ENCODE data around the gene CACNA1E.
"Not testable (repeated sequence)": the region's sequence is repeated elsewhere in the genome, so short reads cannot be mapped to it uniquely, and the experiment has no call there.

Gene CACNA1E

DNA sequence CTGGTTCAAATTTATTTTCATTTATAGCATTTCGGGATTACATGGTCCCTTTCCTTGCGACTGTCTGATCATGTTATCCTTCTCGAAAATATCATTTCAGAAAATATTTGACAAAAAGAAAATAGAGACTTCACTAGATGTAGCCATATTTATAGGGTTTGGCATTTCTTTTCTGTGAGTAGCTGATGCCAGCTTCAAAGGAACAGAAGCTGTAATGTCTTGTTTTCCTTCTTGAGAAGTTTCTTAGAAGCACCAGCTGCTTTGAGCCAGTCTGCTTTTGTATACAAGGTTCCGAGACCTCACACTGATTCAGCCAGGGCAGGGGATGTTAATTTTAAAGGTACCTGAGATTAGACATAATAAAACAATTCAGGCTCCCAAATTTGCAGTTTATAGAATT, 329.9 kb downstream of the CACNA1E start:
- no peak overlapping the region for H3K4me3 ChIP-seq (ENCODE audit: low read length)
- DNase-seq (ENCODE audit: low read depth, low spot score), result no peak

- no peak overlapping the region for H3K4me3 ChIP-seq (ENCODE audit: low read length)
- no peak for DNase-seq (ENCODE audit: low read depth, low spot score)
Observed at GRCh38 chr1:181816608-181817007, 333.3 kb downstream of the CACNA1E start.

DNA sequence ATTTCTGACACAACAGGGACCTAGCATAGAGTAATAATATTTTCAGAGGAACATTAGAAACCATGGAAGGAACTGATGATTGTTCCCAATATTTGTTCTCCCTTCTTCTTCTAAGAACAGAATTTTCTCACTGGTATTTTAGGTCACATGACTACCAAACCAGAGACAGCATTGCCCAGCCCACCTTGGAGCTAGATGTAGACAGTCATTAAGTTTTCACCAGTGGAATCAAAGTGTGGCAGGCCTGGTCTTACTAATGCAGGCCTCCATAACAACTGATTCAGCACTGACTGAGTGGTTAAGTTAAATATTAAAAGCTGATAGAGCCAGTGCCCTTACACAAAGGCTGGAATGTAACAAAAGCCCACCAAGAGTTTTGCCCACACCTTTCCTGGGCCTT, 333.8 kb downstream of the CACNA1E start:
- no peak for DNase-seq (ENCODE audit: low read depth, low spot score)
- no peak overlapping the region for H3K4me3 ChIP-seq (ENCODE audit: low read length)

DNA sequence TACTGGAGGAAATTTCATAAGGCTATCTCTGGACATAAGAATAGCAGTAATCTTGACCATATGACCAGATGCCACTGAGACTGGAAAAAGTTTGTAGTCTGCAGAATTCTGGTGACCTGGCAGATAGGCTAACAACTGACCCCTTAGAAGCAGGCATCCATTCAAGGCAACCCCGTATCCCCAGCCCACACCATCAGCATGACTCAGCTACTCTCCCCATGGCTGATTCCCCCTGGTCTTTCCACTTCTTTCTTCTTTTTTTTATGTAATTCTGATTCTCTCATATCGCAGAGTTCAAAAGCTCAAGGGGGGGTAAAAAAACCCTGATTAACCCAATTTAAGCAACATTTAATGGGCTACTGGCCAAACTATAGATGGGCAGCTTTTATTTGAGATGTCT, 335.1 kb downstream of the CACNA1E start:
- H3K4me3 ChIP-seq (ENCODE audit: low read length), result no peak overlapping the region
- DNase-seq (ENCODE audit: low read depth, low spot score), result no peak

GRCh38 chr1:181818943-181819342, 335.6 kb downstream of the CACNA1E start:
- H3K4me3 ChIP-seq (ENCODE audit: low read length), result no peak overlapping the region
- no peak for DNase-seq (ENCODE audit: low read depth, low spot score)

DNA sequence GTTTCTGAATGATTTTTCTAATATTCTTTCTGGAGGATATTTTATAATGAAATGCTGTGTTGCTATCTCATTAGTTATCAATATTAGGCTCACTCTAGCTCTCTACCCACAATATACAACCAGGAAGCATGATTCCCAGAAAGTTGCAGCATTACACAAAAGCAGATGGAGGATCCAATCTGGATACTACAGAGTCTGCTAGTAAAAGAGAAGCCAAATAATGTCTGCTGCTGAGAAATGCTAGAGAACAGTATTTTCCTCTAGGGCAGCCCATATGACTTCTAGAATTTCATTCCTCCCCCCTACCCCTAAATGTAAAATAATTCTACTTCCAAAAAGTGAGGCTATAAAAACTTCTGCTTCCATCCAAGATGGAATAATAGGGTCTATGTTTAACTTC, 338.4 kb downstream of the CACNA1E start:
- H3K4me3 ChIP-seq (ENCODE audit: low read length), result no peak overlapping the region
- DNase-seq (ENCODE audit: low read depth, low spot score), result no peak

DNA sequence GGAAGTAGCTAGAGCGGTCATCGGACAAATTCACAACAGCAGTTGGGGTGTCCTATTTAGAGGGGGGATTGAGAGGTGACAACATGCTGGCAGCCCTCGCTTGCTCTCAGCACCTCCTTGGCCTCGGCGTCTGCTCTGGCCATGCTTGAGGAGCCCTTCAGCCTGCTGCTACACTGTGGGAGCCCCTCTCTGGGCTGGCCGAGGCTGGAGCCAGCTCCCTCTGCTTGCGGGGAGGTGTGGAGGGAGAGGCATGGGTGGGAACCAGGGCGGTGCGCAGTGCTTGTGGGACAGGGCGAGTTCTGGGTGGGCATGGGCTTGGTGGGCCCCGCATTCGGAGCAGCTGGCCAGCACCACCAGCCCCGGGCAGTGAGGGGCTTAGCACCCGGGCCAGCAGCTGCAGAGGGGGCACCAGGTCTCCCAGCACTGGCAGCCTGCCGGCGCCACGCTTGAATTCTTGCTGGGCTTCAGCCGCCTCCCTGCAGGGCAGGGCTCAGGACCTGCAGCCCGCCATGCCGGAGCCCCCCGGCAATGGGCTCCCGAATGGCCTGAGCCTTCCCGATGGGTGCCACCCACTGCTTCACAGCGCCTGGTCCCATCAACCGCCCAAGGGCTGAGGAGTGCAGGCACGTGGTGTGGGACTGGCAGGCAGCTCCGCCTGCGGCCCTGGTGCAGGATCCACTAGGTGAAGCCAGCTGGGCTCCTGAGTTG, 349.0 kb downstream of the CACNA1E start:
- H3K4me3 ChIP-seq (ENCODE audit: low read length); DNase-seq (ENCODE audit: low read depth, low spot score): not testable (repeated sequence)

DNA sequence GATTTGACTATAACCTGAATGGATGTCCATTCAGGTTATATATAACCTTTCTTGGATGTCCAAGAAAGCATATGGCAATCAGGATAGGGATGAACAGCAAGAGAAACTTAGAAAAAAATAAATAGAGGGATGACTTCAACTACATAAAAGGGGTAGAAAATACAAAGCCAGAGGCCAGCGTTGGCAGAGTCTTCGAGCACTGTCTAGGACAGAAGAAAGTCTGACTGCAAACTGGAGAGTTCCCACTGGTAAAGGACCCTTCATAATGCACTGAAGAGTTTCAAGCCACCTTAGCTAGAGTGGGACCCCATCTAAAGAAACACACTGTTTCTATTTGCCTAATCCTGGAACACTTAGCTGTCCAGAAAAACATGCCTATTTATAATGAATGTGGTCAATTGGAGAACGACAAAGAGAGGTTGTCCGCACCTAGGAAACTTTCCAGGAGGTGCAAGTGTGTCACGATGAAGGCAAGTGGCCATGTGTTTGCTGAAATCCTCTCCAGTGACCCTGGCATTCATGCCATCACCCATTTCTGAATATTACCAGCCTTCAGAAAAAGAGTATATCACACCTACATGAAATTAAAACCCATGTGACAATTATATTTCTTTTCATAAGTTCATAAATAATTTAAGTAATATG, 362.8 kb downstream of the CACNA1E start:
- no peak overlapping the region for H3K4me3 ChIP-seq (ENCODE audit: low read length)
- DNase-seq (ENCODE audit: low read depth, low spot score), result no peak

DNA sequence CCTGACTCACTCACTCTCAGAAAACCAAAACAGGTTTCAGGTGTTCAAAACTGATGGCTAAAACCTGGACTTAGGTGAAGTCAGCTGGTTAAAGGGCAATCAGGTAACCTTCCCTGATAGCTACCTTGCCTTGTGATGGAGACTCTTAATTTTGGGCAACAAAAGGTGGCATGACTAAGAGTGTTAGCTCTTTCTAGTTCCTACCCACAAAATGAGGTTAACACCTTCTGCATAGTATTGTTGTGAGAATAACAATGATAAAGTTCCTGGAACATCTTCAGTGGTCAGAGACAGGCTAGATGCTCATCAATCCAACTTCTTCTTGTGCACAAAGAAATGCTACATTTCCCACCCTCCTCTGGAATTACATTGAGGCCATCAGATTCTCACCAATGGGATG, 363.4 kb downstream of the CACNA1E start:
- DNase-seq (ENCODE audit: low read depth, low spot score), result no peak
- H3K4me3 ChIP-seq (ENCODE audit: low read length), result no peak overlapping the region

- no peak overlapping the region for H3K4me3 ChIP-seq (ENCODE audit: low read length)
- DNase-seq (ENCODE audit: low read depth, low spot score), result no peak
Observed at GRCh38 chr1:181849071-181849470, 365.8 kb downstream of the CACNA1E start.

GRCh38 chr1:181854212-181854611, 370.9 kb downstream of the CACNA1E start:
- not testable (repeated sequence) for DNase-seq (ENCODE audit: low read depth, low spot score)

GRCh38 chr1:181855380-181855779, 372.1 kb downstream of the CACNA1E start:
- no peak for DNase-seq (ENCODE audit: low read depth, low spot score)
- no peak overlapping the region for H3K4me3 ChIP-seq (ENCODE audit: low read length)

More at GRCh38 chr1:181854212-181854611, 370.9 kb downstream of the CACNA1E start:
- H3K4me3 ChIP-seq (ENCODE audit: low read length), result not testable (repeated sequence)
